ENCODE data around the gene AGK. TPM values are rescaled to one million over a fixed set of nuclear protein-coding genes. Genes with fewer than 3 reads are reported as not detected.
A peak's percentile ranks its signal among the peaks of the same experiment; 100 is the strongest.

The AGK gene
- total RNA-seq, 4 donors from 2014 or later: 9.8 to 20.1 (median 14.9) TPM

GRCh38 chr7:141533149-141533949 lies 17.9 kb upstream of the AGK start:
- intact Hi-C loops (cut with DNase I; ENCODE audit: low total_unique reads): no loop called here
- no peak overlapping the region for H3K4me3 ChIP-seq (ENCODE audit: low read depth, poor library complexity, severe bottlenecking)
- whole genome bisulfite sequencing, 2 donors: 26 to 27% methylated on average over 11 of the region's 11 CpGs
- TF ChIP-seq CTCF (IDR thresholded peaks at IDR 0.05): no peak
- no peak for TF ChIP-seq POLR2A (IDR thresholded peaks at IDR 0.05)
- peak in 1 of 2 donors; percentile 37 for DNase-seq (ENCODE audit: low spot score in 2 of 2)

- H3K4me3 ChIP-seq (ENCODE audit: low read depth, poor library complexity, severe bottlenecking): no peak overlapping the region
- no peak for DNase-seq (ENCODE audit: low spot score in 2 of 2)
- intact Hi-C loops (cut with DNase I; ENCODE audit: low total_unique reads): no loop called here
- TF ChIP-seq CTCF (IDR thresholded peaks at IDR 0.05) (no peak), POLR2A (IDR thresholded peaks at IDR 0.05) (no peak)
- WGBS, 2 donors: 52 to 57% methylated on average over 9 of the region's 9 CpGs
Observed at GRCh38 chr7:141534757-141535737, 16.2 kb upstream of the AGK start.

GRCh38 chr7:141537906-141538305 lies 13.3 kb upstream of the AGK start:
- intact Hi-C loops (cut with DNase I; ENCODE audit: low total_unique reads): no loop called here
- no peak overlapping the region for H3K4me3 ChIP-seq (ENCODE audit: low read depth, poor library complexity, severe bottlenecking)
- DNase-seq (ENCODE audit: low spot score in 2 of 2): no peak
- no peak for TF ChIP-seq CTCF (IDR thresholded peaks at IDR 0.05)
- TF ChIP-seq POLR2A (IDR thresholded peaks at IDR 0.05): no peak

GRCh38 chr7:141541375-141541774 lies 9.8 kb upstream of the AGK start:
- no peak for DNase-seq (ENCODE audit: low spot score in 2 of 2)
- TF ChIP-seq POLR2A (IDR thresholded peaks at IDR 0.05) (no peak), CTCF (IDR thresholded peaks at IDR 0.05) (no peak)
- H3K4me3 ChIP-seq (ENCODE audit: low read depth, poor library complexity, severe bottlenecking): no peak overlapping the region
- intact Hi-C loops (cut with DNase I; ENCODE audit: low total_unique reads): no loop called here
- 86 to 87% methylated on average over 2 of the region's 2 CpGs for WGBS, 2 donors

GRCh38 chr7:141544831-141545230 lies 6.4 kb upstream of the AGK start:
- H3K4me3 ChIP-seq (ENCODE audit: low read depth, poor library complexity, severe bottlenecking): no peak overlapping the region
- no peak for DNase-seq (ENCODE audit: low spot score in 2 of 2)
- 61 to 74% methylated on average over 1 of the region's 1 CpG for WGBS, 2 donors
- intact Hi-C loops (cut with DNase I; ENCODE audit: low total_unique reads): no loop called here
- TF ChIP-seq CTCF (IDR thresholded peaks at IDR 0.05) (no peak), POLR2A (IDR thresholded peaks at IDR 0.05) (no peak)

Measured in lower leg skin (tissue), 4 donors.